T-helper 17 cell (primary cell): Measurements from ENCODE around the gene LPAR2. TPM values are rescaled to one million over a fixed set of nuclear protein-coding genes. Genes with fewer than 3 reads are reported as not detected.
"Not testable (repeated sequence)": the region's sequence is repeated elsewhere in the genome, so short reads cannot be mapped to it uniquely, and the experiment has no call there.

Experiments
- ATAC-seq: fragments of 150-1000 bp; cut with Tn5 transposase; 2 replicates; pipeline ENCODE4 v1.10.0; 2021; ENCODE audit warnings: mild to moderate bottlenecking, moderate library complexity
- DNase-seq, 3 donors: peaks; one replicate each; pipeline versions ENCODE4 v3.0.0 to v3.0.0-alpha.2; 2020 to 2021
- H3K9me3 ChIP-seq: one replicate; pipeline ENCODE4 v1.7.0; 2013; ENCODE audit warnings: low read length, mild to moderate bottlenecking; ENCODE audit not compliant: control insufficient read depth, poor library complexity, severe bottlenecking
- H3K27ac Mint-ChIP-seq: one replicate; pipeline ENCODE4 v1.8.0; 2022; ENCODE audit warnings: mild to moderate bottlenecking, moderate library complexity, mixed read lengths
- H3K27me3 Mint-ChIP-seq: one replicate; pipeline ENCODE4 v1.8.0; 2022; ENCODE audit warnings: mixed read lengths
- H3K36me3 Mint-ChIP-seq: one replicate; pipeline ENCODE4 v1.8.0; 2022; ENCODE audit warnings: low read depth, mixed read lengths
- H3K4me1 Mint-ChIP-seq: one replicate; pipeline ENCODE4 v1.8.0; 2022; ENCODE audit warnings: mild to moderate bottlenecking, mixed read lengths
- H3K4me3 Mint-ChIP-seq: one replicate; pipeline ENCODE4 v1.8.0; 2022; ENCODE audit warnings: mild to moderate bottlenecking, moderate library complexity, mixed read lengths
- total RNA-seq, 4 donors: library from RNA in 2 of 4; stranded (reverse) in 2 of 4; gene quantifications; one replicate each; pipeline ENCODE4 v1.2.3 and lab custom pipeline; 2022 to 2026

Gene LPAR2
- total RNA-seq (10 to 100 TPM; 66.5 to 67.2 TPM), total RNA-seq (lab: John Stamatoyannopoulos, UW) (33.7 to 42.7 reads per million in 2 donors)

GRCh38 chr19:19627621-19628500 lies at the start of gene LPAR2:
LPAR2 (minus strand) TSS chr19:19628220; CDS start chr19:19627275, 945 bp downstream.
- Mint-ChIP-seq H3K27ac (peak within 1 kb of the TSS; percentile 93), H3K27me3 (no peaks in the 10 kb centered on the region)

GRCh38 chr19:19677579-19677978 lies 49.6 kb upstream of the LPAR2 start:
- H3K9me3 ChIP-seq = peaks cover 48% of the 10 kb centered on the region
- Mint-ChIP-seq H3K27me3 (no peaks in the 10 kb centered on the region), H3K4me3 (peak overlapping the region; percentile 32), H3K4me1 (peaks cover 7% of the 10 kb centered on the region), H3K36me3 (peaks cover 7% of the 10 kb centered on the region), H3K27ac (no peak overlapping the region)
- DNase-seq = no peak
- ATAC-seq = no peak

More at GRCh38 chr19:19627621-19628500, at the start of gene LPAR2:
- H3K9me3 ChIP-seq = no peaks in the 10 kb centered on the region
- DNase-seq = peak; percentile 72 to 89 (median 84)
- Mint-ChIP-seq H3K36me3 (peaks cover 3% of the 10 kb centered on the region), H3K4me3 (peak within 1 kb of the TSS; percentile 99), H3K4me1 (peaks cover 23% of the 10 kb centered on the region)
- ATAC-seq = peak; percentile 91

GRCh38 chr19:19674315-19674714 lies 46.3 kb upstream of the LPAR2 start:
- peaks cover 43% of the 10 kb centered on the region for H3K9me3 ChIP-seq
- DNase-seq (no peak), ATAC-seq (no peak)
- Mint-ChIP-seq H3K36me3 (peaks cover 7% of the 10 kb centered on the region), H3K4me1 (peaks cover 11% of the 10 kb centered on the region), H3K27ac (no peak overlapping the region), H3K27me3 (no peaks in the 10 kb centered on the region), H3K4me3 (peak overlapping the region; percentile 75)

DNA sequence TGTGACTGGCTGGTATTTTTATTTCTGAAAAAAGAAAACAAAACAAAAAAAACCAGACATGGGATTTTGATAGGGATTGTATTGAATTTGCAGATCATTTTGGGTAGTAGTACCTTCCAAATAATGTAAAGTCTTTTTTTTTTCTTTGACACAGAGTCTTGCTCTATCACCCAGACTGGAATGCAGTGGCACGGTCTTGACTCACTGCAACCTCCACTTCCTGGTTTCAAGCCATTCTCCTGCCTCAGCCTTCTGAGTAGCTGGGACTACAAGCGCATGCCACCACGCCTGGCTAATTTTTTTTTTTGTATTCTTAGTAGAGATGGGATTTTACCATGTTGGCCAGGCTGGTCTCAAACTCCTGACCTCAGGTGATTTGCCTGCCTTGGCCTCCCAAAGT lies 44.8 kb upstream of the LPAR2 start:
- peaks cover 7% of the 10 kb centered on the region for H3K36me3 Mint-ChIP-seq
- peaks cover 29% of the 10 kb centered on the region for H3K9me3 ChIP-seq
- ATAC-seq (no peak), DNase-seq (no peak)
- H3K27ac Mint-ChIP-seq = no peak overlapping the region
- no peaks in the 10 kb centered on the region for H3K27me3 Mint-ChIP-seq
- peaks cover 16% of the 10 kb centered on the region for H3K4me1 Mint-ChIP-seq
- H3K4me3 Mint-ChIP-seq = no peak overlapping the region

DNA sequence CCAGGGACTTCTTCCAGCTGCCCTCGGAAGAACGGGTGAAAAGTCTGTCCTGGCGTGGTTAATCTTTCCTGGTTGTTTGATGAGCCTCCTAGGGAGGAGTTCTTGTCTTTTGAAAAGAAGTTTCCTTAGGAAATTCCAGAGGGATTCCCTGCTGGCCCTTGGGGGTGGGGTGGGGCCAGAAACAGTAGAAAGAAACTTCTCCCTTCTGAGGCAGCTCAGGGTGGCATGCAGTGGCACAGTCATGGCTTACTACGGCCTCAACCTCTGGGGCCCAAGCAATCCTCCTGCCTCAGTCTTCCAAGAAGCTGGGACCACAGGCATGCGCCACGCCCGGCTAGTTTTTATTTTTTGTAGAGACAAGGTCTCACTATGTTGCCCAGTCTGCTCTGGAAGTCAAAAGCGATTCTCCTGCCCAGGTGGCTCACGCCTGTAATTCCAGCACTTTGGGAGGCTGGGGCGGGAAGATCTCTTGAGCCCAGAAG lies 42.1 kb upstream of the LPAR2 start:
- DNase-seq = no peak
- Mint-ChIP-seq H3K4me3 (peak overlapping the region; percentile 95), H3K36me3 (no peaks in the 10 kb centered on the region), H3K4me1 (peaks cover 13% of the 10 kb centered on the region), H3K27me3 (no peaks in the 10 kb centered on the region), H3K27ac (peak overlapping the region; percentile 96)
- H3K9me3 ChIP-seq = peaks cover 8% of the 10 kb centered on the region
- ATAC-seq = no peak

GRCh38 chr19:19668230-19669012 lies 40.4 kb upstream of the LPAR2 start, which contains the start of gene ZNF101:
ZNF101 (plus strand) TSS chr19:19668839; CDS start chr19:19668964, 125 bp downstream.
- Mint-ChIP-seq H3K4me1 (peaks cover 15% of the 10 kb centered on the region), H3K27ac (peak within 1 kb of the TSS; percentile 96), H3K4me3 (peak within 1 kb of the TSS; percentile 95), H3K27me3 (no peaks in the 10 kb centered on the region), H3K36me3 (no peaks in the 10 kb centered on the region)
- ATAC-seq = peak; percentile 74
- DNase-seq = peak; percentile 85 to 87 (median 85)
- H3K9me3 ChIP-seq = peaks cover 2% of the 10 kb centered on the region

DNA sequence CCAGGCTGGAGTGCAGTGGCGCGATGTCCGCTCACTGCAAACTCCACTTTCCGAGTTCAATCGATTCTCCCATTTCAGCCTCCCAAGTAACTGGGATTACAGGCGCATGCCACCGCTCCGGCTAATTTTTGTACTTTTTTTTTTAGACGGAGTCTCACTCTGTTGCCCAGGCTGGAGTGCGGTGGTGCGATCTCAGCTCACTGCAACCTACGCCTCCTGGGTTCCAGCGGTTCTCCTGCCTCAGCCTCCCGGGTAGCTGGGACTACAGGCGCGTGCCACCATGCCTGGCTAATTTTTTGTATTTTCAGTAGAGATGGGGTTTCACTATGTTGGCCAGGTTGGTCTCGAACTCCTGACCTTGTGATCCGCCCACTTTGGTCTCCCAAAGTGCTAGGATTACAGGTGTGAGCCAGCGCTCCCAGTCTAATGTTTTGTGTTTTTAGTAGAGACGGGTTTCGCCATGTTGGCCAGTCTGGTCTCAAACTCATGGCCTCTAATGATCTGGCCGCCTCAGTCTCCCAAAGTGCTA lies 37.5 kb upstream of the LPAR2 start:
- H3K27me3 Mint-ChIP-seq, DNase-seq, H3K9me3 ChIP-seq, ATAC-seq, H3K27ac Mint-ChIP-seq, H3K36me3 Mint-ChIP-seq: not testable (repeated sequence)
- Mint-ChIP-seq H3K4me1 (peaks cover 32% of the 10 kb centered on the region), H3K4me3 (peak overlapping the region; percentile 33)

- DNase-seq = peak; percentile 84 to 91 (median 87)
- Mint-ChIP-seq H3K27ac (peak within 1 kb of the TSS; percentile 92), H3K4me1 (peaks cover 32% of the 10 kb centered on the region), H3K4me3 (peak within 1 kb of the TSS; percentile 86), H3K36me3 (no peaks in the 10 kb centered on the region), H3K27me3 (no peaks in the 10 kb centered on the region)
- peak; percentile 83 for ATAC-seq
- no peaks in the 10 kb centered on the region for H3K9me3 ChIP-seq
These were observed 35.5 kb upstream of the LPAR2 start, which contains the start of gene ATP13A1 for GRCh38 chr19:19663256-19664120. ATP13A1 (minus strand) TSS chr19:19663676; CDS start chr19:19663666, 10 bp downstream.

GRCh38 chr19:19662871-19663255 lies 34.8 kb upstream of the LPAR2 start:
- no peaks in the 10 kb centered on the region for H3K36me3 Mint-ChIP-seq
- peak overlapping the region; percentile 86 for H3K4me3 Mint-ChIP-seq
- H3K27me3 Mint-ChIP-seq = no peaks in the 10 kb centered on the region
- ATAC-seq (no peak), DNase-seq (no peak)
- no peaks in the 10 kb centered on the region for H3K9me3 ChIP-seq
- H3K4me1 Mint-ChIP-seq = peaks cover 33% of the 10 kb centered on the region
- H3K27ac Mint-ChIP-seq = peak overlapping the region; percentile 92

DNA sequence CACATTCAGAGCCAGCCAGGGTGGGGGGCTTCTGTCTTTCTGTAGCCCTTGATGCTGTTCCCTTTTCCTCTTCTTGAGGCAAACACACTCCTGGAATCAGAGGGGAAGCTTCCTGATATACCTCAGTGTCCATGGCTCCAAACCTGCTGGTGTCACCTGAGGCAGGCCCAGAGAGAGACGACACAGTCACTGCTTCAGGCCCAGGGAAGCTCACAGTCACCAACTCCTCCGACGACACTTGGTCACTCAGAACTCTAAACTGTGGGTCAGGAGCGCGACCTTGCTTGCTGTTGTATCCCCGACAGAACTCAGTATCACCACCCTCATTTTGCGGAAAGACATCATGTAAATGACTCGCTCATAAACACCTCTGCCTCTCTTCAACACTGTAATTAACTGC lies 34.3 kb upstream of the LPAR2 start:
- ATAC-seq (no peak), DNase-seq (no peak)
- Mint-ChIP-seq H3K4me3 (peak overlapping the region; percentile 86), H3K36me3 (no peaks in the 10 kb centered on the region), H3K4me1 (peaks cover 31% of the 10 kb centered on the region), H3K27me3 (no peaks in the 10 kb centered on the region), H3K27ac (peak overlapping the region; percentile 92)
- no peaks in the 10 kb centered on the region for H3K9me3 ChIP-seq

- Mint-ChIP-seq H3K27me3 (no peaks in the 10 kb centered on the region), H3K4me3 (peak overlapping the region; percentile 86), H3K27ac (peak overlapping the region; percentile 92), H3K4me1 (peaks cover 32% of the 10 kb centered on the region), H3K36me3 (peaks cover 2% of the 10 kb centered on the region)
- no peaks in the 10 kb centered on the region for H3K9me3 ChIP-seq
- peak in 1 of 3 donors; percentile 23 for DNase-seq
- peak; percentile 12 for ATAC-seq
These were observed 33.7 kb upstream of the LPAR2 start for GRCh38 chr19:19661675-19662251.
